Activated T-helper 2 cell treated with anti-CD3 and anti-CD28 coated beads, Interferon-gamma antibody, Interleukin-2, Interleukin-4, amounts not matched to agents 10 μg/mL and 5 μg/mL and 100 μg/mL, durations not matched to agents 14 hours and 24 hours and 36 hours (primary cell): ENCODE measurements around the gene GOPC. TPM values are rescaled to one million over a fixed set of nuclear protein-coding genes. Genes with fewer than 3 reads are reported as not detected.
"Not testable (repeated sequence)": the region's sequence is repeated elsewhere in the genome, so short reads cannot be mapped to it uniquely, and the experiment has no call there.

Source experiments
- DNase-seq: peaks from one replicate; pipeline ENCODE4 v3.0.0; 2021; ENCODE audit warnings: low spot score
- H3K27ac Mint-ChIP-seq: one replicate; pipeline ENCODE4 v1.8.0; 2021; ENCODE audit warnings: mixed read lengths
- H3K27me3 Mint-ChIP-seq: one replicate; pipeline ENCODE4 v1.8.0; 2021; ENCODE audit warnings: low read depth, mixed read lengths
- H3K36me3 Mint-ChIP-seq: one replicate; pipeline ENCODE4 v1.8.0; 2021; ENCODE audit warnings: low read depth, mixed read lengths
- H3K4me1 Mint-ChIP-seq: one replicate; pipeline ENCODE4 v1.8.0; 2021; ENCODE audit warnings: low read depth, mixed read lengths
- H3K4me3 Mint-ChIP-seq: one replicate; pipeline ENCODE4 v1.8.0; 2021; ENCODE audit warnings: low read depth, mild to moderate bottlenecking, moderate library complexity, mixed read lengths
- H3K9me3 Mint-ChIP-seq: one replicate; pipeline ENCODE4 v1.8.0; 2021; ENCODE audit warnings: mixed read lengths
- intact Hi-C: fragments of 100-400 bp; cut with micrococcal nuclease; formaldehyde crosslinking; loops from one replicate; pipeline ENCODE4 v1.15.1; 2023
- total RNA-seq: library from RNA; stranded (reverse); gene quantifications from 2 replicates; pipeline ENCODE4 v1.2.3, GENCODE V29; 2022

GOPC gene
- total RNA-seq, 1 donor from 2014 or later = 24.2 TPM

DNA sequence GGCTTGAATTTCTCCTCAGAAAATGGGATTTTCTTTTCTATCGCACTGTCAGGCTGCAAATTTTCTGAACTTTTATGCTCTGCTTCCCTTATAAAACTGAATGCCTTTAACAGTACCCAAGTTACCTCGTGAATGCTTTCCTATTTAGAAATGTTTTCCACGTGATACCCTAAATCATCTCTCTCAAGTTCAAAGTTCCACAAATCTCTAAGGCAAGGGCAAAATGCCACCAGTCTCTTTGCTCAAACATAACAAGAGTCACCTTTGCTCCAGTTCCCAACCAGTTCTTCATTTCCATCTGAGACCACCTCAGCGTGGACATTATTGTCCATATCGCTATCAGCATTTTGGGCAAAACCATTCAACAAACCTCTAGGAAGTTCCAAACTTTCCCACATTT, 84.3 kb downstream of the GOPC start:
- DNase-seq, intact Hi-C loops, H3K4me1 Mint-ChIP-seq, H3K27me3 Mint-ChIP-seq, H3K9me3 Mint-ChIP-seq, H3K4me3 Mint-ChIP-seq, H3K36me3 Mint-ChIP-seq, H3K27ac Mint-ChIP-seq: not testable (repeated sequence)

DNA sequence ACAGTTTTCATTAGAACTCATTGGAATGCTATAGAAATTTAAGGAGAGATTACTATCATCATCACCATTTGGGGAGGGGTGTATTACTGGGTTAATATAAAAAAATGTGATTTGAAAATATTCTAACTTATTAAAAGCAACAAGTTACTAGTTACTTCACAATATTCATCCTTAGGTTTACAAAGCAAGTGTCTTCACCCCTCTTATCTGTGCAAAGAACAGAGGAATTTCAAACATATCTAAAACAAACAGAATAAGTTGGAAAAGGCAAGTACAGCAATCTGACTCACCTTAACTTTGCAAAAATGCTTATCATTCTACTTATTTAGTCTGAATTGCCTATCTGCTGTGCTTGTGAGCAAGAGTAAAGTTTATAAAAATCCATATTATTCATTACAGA, 87.0 kb downstream of the GOPC start:
- Mint-ChIP-seq H3K4me1 (no peaks in the 10 kb centered on the region), H3K27ac (no peak overlapping the region), H3K4me3 (no peak overlapping the region), H3K9me3 (no peaks in the 10 kb centered on the region), H3K27me3 (peaks cover 6% of the 10 kb centered on the region), H3K36me3 (no peaks in the 10 kb centered on the region)
- DNase-seq = no peak
- intact Hi-C loops = no loop called here

DNA sequence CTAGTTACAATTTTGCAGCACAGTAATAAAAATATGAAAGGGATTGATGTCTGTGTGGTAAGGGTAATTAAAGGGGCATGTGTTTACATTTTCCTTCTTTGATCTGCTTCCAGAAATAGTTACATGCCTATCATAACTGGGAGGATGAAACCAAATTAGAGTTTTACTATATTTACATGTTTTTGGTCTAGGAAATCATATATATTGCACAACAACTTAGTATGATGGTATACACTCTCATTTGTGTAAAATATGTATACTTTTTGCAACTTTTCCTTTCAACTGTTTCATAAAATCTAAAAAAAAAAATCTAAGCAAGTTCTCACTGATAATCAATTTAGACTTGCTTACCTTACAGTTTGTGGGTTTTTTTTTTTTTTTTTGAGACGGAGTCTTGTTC, 87.7 kb downstream of the GOPC start:
- Mint-ChIP-seq H3K36me3 (no peaks in the 10 kb centered on the region), H3K4me3 (no peak overlapping the region), H3K27ac (no peak overlapping the region), H3K9me3 (no peaks in the 10 kb centered on the region), H3K27me3 (peaks cover 8% of the 10 kb centered on the region), H3K4me1 (no peaks in the 10 kb centered on the region)
- DNase-seq = no peak
- intact Hi-C loops = no loop called here

DNA sequence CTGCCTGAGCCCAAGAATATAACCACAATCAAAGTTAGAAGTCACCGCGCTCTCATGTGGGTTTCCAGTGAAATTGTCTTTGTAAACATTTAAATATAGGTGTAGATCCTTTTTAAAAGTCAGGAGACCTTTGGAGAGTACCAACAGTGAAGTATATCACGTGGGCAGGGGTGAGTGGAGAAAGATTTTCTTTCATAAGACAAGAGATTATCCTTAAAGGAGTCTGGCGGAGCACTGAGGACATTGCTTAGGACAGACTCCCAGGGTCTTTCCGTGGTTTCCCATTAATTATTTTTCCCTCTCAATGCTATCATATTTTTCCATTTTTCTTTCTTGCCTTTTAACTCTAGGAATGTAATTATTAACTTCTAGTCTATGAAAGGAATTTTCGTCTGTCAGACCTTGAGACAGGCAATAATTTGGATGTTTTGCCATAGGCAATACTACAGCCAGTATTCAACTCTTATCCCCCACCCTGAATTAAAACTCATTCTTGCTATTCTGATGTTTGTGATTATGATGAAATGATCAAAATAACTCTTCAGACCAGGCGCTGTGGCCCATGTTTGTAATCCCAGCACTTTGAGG, 88.4 kb downstream of the GOPC start:
- Mint-ChIP-seq H3K9me3 (no peaks in the 10 kb centered on the region), H3K27me3 (peaks cover 8% of the 10 kb centered on the region), H3K27ac (no peak overlapping the region), H3K36me3 (no peaks in the 10 kb centered on the region), H3K4me3 (no peak overlapping the region), H3K4me1 (no peaks in the 10 kb centered on the region)
- intact Hi-C loops = no loop called here
- no peak for DNase-seq

DNA sequence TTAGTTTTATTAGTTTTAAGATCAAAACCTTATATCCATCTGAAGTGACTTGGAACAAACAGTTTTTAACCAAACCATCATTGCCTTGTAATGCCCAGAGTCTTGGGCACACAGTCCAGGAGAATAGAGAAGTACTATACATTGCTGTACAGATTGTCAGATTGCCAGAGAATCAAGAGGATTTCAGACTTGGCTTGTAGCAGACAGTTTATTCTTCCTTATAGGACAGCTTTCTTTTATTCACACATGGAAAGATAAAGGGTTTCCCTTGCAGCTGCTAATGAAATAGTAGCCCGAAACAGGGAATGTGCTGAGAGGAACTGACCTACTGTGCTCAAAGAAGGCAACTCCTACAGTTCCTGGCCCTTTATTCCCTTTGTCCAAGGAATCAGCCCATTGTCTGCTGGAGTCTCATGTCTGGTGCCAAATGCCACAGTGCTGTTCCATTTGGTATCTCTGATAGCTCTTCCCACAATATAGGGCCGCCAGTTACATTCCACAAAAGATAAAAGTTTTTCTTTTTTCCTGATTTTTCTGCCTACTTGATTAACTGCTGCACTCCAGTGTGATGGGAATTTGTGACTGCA, 89.2 kb downstream of the GOPC start:
- Mint-ChIP-seq H3K4me1 (no peaks in the 10 kb centered on the region), H3K36me3 (no peaks in the 10 kb centered on the region), H3K27ac (no peak overlapping the region), H3K9me3 (no peaks in the 10 kb centered on the region), H3K4me3 (no peak overlapping the region), H3K27me3 (peaks cover 5% of the 10 kb centered on the region)
- no peak for DNase-seq
- intact Hi-C loops = no loop called here

DNA sequence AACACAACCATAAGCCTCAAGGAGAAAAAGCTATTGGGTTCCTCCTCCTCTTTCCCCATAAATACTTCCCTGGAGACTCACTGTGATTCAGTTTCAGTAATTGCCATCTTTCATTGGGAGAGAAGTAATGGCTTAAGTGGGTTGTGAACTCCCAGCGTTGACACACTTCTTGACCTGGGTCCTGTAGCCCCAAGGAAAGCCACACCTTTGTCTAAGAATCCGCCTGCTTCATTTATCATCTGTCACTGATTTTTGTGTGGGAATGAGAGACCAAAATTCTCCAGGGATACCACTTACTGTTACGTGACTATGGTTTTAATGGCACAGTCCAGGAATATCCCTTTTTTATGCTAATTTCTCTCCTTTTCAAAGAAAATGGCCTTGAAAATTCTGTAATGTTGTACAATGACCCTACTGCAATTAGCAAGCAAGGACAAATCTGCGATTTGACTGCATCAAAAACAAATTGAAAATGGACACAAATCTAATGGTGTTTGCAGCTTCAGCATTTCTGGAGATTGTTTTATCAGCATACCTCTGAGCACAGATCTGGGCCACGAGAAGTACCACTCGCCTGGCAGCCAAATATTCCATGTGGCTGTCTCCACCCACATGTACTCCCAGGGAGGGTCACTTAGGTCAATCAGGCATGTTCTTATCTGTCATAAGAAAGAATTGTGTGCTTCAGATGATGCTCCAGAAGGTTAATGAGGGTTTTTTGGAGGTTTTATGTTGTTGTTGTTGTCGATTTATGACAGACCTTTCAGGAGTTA, 90.1 kb downstream of the GOPC start:
- DNase-seq = no peak
- Mint-ChIP-seq H3K9me3 (no peaks in the 10 kb centered on the region), H3K4me3 (no peak overlapping the region), H3K4me1 (no peaks in the 10 kb centered on the region), H3K27me3 (peaks cover 5% of the 10 kb centered on the region), H3K27ac (no peak overlapping the region), H3K36me3 (no peaks in the 10 kb centered on the region)
- intact Hi-C loops = no loop called here

Other genes with a start within 250 kb of the GOPC start
- gene ROS1, start 176.6 kb downstream of the GOPC start, total RNA-seq = not detected in 2 replicates
- 4.0 and 7.5 TPM in 2 replicates for gene DCBLD1, start 119.8 kb downstream of the GOPC start, total RNA-seq
- gene NUS1, start 73.0 kb upstream of the GOPC start, total RNA-seq = 44.2 and 44.6 TPM in 2 replicates